ENCODE results near the gene FAM216A.
"Not testable (repeated sequence)": the region's sequence is repeated elsewhere in the genome, so short reads cannot be mapped to it uniquely, and the experiment has no call there.

FAM216A gene, protein sequence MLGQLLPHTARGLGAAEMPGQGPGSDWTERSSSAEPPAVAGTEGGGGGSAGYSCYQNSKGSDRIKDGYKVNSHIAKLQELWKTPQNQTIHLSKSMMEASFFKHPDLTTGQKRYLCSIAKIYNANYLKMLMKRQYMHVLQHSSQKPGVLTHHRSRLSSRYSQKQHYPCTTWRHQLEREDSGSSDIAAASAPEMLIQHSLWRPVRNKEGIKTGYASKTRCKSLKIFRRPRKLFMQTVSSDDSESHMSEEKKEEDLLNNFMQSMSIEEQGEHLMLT

DNA sequence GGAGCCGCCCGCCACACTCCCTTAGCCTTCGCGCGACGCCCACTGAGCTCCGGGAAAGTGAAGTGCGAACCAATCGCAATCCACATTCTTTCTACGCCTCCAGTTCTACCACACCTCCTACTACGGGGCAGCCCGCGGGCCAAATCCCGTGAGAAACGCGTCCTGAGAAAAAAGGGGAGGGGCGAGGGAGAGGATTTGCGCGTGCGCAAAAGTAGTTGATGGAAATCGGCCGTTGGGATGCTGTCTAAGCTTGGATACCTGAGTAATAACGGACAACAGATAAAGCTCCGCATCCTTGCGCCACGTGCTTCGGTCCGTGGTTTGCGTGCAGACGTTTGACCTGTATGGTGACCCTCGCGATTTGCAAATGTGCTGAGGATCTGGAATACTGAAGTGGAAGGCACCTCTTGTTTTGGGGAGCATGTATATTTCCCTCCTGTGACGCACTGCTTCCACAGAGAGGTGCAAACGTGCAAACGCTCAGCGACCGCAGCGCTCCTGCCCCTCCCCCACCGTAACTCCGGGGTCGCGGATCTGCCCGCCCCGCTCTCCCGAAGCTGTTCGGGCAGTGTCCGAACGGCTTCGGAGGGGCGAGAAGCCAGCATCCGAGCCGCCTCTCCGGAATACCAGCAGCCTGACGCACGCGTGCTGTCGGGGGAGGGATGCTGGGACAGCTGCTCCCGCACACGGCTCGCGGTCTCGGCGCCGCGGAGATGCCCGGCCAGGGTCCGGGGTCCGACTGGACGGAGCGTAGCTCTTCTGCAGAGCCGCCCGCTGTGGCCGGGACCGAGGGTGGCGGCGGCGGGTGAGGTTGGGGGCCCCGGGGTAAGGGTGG lies at the start of gene FAM216A, which contains the start of gene GPN3:
FAM216A (plus strand) TSS at position 632 of the 835 bp plus-strand sequence; CDS start at position 663, 31 bp downstream.
GPN3 (minus strand) TSS at position 44 of the 835 bp plus-strand sequence. CDS start 54 bp downstream, outside the sequence.
- peak; percentile 89 for DNase-seq (ENCODE audit: low read depth)

DNA sequence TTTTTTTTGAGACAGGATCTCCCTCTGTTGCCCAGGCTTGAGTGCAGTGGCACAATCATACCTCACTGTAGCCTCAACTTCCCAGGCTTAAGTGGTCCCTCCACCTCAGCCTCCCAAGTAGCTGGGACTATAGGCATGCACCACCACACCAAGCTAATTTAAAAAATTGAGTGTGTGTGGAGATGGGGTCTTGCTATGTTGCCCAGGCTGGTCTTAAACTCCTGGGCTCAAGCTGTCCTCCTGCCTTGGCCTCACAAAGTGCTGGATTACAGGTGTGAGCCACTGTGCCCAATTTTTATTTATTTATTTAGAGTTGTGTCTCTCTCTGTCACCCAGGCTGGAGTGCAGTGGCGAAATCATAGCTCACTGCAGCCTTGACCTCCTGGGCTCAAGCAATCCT lies 48.0 kb upstream of the FAM216A start:
- not testable (repeated sequence) for DNase-seq (ENCODE audit: low read depth)

DNA sequence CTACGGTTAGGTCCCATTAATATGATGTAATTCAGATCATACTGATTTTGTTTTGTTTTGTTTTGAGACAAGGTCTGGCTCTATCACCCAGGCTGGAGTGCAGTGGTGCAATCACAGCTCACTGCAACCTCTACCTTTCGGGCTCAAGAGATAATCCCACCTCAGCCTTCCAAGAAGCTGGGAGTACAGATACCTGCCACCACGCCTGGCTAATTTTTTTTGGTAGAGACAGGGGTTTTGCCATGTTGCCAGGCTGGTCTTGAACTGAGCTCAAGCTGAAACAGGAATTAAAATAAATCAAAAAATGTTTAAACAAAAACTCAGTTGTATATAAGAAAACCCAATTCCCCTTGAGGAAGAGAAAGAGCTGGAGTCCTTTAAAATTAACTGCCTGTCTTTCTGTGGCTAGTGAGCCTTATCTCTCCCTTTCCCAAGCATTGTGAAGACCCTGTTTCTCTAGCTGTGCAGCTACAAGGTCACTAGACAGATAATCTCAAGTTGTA lies 47.4 kb upstream of the FAM216A start:
- DNase-seq (ENCODE audit: low read depth): no peak

DNA sequence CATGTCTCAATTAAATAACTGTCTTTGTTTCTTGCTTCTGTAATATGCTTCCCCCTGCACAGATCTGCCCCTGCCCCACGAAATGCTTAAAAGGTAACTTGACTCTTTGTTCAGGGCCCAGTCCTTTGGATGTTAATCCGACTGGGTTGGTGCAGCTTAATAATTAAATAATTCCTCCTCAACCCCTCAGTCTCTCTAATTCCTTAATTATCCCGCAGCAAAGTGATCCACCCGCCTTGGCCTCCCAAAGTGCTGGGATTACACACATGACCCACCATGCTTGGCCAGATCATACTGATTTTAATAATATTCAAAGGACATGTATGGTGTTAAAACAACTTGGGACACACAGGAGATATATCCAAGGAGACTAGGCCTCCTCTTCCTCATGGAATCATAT lies 46.9 kb upstream of the FAM216A start:
- DNase-seq (ENCODE audit: low read depth): no peak

DNA sequence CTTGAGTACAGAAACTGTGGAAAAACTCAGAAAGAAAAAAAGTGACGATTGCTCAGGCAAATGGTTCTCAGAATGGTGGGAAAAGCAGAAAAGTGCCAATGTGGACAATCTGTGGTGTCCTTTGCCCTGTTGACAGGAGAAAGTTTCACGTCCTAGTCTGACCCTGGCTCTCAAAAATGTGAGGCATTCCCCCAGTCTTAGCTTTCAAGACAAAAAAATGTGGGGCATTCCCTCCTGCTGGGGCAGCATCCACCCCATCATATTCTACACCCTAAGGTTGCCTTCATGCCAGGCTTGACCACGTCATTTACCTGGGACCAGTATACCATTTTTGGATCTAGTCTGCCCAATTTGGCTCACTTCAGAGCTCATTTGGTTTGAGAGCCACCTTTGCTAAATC lies 44.4 kb upstream of the FAM216A start:
- no peak for DNase-seq (ENCODE audit: low read depth)

DNA sequence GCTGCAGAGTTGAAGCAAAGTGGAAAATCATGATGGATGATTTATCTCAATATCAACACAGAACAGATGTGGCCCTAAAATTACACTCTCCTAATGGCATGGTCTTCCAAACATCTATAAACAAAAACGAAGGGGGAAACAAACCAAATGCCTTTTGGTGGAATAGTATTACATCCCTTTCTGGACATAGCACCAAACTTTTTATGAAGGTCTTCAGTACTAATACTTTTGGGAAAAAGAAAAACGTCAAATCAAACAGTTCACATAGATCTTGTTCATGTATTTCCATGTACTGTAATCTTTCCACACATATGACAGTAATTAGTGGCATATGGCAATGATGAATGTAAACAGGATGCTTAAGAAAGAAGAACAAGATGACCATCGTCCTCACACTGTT lies 42.2 kb upstream of the FAM216A start:
- DNase-seq (ENCODE audit: low read depth): no peak

DNA sequence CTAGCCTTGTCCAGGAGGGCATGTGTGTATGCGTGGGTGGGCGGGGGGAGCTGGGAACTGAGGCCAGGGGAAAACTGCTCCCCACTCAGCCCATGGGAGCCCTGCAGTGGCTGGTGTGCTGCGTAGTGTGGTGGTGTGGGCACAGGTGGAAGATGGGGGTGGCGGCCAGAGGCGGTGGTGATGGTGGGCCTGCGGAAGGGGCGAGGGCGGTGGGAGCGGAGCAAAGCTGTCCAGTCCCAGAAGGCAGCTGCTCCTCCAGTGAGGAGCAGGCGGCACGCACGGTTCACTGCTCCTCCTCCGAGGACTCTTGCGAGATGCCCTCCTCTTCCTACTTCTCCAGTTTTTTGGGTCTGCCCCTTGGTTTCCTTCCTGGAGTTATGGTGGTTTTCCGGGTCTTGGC lies 39.0 kb upstream of the FAM216A start:
- DNase-seq (ENCODE audit: low read depth): not testable (repeated sequence)

DNA sequence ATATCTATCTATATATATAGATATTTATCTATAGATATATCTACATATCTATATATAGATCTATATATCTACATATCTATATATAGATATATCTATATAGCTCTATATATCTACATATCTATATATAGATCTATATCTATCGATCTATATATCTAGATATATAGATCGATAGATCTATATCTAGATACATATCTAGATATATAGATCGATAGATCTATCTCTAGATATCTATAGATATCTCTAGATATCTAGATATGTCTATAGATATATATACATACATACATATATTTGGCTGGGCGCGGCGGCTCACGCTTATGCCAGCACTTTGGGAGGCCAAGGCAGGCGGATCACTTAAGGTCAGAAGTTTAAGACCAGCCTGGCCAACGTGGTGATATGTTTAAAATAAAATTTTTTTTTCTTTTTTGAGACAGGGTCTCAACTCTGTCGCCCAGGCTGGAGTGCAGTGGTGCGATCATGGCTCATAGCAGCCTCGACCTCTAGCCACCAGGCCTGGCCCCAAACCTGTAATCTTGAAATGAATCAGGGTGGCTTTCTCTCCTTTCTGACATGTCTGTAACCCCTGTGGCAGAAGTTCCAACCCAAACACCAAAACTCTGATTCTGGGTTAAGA lies 36.6 kb upstream of the FAM216A start:
- peak; percentile 8 for DNase-seq (ENCODE audit: low read depth)

DNA sequence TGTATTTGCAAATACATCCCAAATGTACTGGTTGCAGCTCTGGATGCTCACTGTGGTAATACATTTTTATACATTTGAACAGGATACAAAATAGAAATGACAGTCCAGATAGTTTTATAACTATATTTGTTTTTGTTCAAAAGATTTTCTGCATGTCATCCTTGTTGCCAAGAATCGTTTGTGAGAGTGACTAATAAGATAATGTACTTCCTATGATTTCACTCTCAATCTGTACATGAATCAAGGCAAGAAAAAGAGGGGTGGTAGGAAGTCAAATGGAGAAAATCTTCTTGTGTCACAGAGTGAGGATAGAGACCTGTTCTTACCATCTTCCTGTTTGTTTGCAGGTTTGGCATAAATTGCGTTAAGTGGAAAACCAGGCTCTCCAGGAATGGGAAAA lies 32.4 kb upstream of the FAM216A start:
- DNase-seq (ENCODE audit: low read depth): no peak

DNA sequence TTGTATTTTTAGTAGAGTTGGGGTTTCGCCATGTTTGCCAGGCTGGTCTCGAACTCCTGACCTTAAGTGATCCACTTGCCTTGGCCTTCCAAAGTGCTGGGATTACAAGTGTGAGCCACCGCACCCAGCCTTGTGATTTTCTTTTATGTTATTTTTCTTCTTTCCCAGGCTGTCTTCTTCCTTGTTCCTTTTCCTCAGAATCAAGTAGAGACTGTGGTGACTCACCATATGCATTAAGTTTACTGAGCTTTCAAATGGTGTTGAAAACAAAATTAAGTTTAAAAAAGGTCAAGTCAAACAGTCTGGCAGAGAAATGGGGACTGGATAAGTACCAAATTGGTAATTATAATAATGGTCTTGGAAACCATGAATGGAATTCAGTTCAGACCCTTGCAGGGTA lies 24.2 kb upstream of the FAM216A start:
- DNase-seq (ENCODE audit: low read depth): no peak

DNA sequence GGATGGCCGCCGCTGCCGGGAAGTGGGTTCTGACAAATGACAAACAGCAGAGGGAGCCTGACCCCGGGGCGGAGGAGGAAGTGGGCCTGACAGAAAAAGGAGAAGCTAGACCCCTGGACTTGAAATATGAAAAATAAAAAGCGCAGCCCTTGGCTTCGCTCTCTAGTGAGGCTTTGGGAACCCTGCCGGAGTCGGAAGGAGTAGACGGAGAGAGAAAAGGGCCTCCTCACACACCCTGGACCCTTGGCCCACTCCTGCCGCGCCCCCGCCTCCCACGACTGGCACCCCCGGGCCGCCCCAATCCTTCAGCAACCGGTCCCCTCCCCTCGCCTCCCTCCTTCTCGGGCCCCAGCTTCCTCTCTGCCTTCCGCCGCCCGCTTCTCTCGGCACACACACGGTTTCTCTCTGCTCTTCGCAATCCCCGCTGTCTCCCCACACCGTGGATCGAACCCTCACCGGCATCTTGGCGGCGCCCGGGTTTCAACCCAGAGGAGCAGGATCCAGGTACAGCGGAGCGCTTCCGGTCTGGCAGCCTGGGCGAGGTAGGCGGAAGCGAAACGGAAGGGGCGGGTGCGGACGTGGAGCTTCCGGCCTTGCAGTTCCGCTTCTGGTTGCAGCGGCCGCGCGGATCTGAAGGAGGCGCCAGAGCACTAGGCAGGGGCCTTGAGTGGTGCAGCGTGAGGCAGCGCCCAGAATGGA lies 18.7 kb upstream of the FAM216A start, which contains the start of gene ARPC3:
ARPC3 (minus strand) TSS at position 539 of the 699 bp plus-strand sequence; CDS start at position 462, 77 bp downstream.
- DNase-seq (ENCODE audit: low read depth): peak; percentile 93

DNA sequence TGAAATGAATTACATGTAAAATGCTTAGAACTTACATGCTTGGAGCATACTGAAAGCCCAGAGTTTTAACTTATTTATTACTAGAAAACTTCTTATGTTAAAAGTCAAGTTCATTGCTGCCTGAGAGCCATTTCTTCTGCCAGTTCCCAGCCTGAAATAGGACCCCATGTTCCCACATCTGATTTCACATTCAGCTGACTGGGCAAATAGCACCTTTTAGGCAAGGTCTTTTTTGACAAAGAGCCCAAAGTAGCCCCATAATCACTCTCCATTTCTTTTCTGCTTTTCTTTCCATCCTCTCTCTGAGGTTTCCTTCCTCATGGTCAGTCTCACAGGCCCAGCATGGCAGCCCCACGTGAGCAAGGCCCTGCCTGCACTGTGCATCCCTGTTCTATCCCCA lies 17.4 kb upstream of the FAM216A start:
- DNase-seq (ENCODE audit: low read depth): no peak

DNA sequence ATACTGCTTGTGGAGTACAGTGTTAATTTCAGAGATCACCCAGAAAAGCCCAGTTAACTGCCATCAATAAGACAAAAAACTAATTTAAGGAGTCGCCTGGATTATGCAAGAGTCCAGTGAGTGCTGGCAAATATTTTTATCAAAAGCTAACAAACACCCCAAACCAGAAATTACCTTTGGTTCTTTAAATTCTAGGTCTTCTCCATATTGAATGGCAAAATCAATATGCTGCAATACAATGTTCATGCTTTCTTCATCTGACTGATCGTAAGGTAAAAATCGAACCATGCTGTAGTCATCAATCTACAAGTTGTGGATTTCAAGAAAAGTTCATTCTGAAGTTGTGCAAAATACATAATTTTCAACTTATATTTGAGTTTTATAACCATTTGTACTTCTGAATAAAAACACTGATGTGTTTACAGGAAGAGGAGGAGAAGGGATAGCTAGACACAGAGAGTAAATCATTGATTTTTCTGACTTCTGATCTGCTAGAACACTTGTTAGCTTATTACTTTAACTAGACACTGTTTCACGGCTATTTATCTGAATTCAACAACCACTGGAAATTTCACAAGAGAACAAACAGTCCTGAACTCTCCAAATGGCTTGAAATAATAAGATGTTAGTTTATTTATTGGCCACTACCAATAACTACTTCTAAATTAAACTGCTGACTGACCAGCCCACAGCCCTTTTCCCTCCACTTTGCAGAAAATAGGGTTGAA lies 14.9 kb upstream of the FAM216A start:
- no peak for DNase-seq (ENCODE audit: low read depth)

DNA sequence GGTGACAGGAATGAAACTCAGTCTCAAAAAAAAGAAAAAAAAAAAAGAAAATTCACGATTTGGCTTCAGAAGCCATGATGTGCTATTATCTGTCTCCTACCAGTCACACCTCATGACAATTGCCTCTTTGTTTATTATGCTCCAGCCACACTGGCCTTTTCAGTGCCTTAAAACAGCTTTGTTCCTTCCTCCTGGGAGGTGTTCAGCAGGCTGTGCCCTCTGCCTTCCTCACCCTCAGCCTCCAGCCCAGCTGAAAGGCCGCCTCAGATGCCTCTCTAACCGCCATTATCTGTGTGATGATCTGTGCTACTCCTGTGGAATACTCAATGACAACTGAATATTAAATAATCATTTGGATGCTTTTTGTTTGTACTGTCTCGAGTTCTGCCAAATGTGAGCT lies 9.9 kb upstream of the FAM216A start:
- DNase-seq (ENCODE audit: low read depth): no peak

DNA sequence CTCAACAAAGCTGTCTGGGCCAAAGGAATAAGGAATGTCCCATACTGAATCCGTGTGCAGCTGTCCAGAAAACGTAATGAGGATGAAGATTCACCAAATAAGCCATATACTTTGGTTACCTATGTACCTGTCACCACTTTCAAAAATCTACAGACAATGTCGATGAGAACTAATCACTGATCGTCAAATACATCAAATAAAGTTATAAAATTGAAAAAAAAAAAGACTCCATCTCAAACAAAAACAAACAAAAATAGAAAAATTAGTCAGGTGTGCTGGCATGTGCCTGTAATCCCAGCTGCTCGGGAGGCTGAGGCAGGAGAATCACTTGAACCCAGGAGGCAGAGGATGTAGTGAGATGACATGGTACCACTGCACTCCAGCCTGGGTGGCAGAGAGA lies 7.5 kb upstream of the FAM216A start:
- DNase-seq (ENCODE audit: low read depth): not testable (repeated sequence)

DNA sequence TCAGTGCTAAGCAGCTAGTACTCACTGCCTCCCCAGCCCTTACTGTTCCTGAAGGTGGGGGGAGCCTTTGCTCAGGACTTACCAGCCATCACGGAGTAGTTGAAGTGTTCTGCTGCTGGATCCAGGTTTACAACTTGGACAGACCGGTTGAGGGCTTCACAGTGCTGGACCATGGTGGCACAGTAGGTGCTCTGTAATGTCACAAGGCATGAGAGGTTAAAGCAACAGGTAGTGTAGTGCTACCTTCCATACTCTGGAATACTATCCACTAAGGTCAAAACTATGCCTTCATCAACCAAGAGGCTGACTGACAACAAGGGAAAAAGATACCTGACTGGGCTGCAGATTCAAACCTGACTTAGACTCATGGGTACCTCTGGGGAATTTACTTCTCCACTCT lies 3.6 kb upstream of the FAM216A start:
- no peak for DNase-seq (ENCODE audit: low read depth)

DNA sequence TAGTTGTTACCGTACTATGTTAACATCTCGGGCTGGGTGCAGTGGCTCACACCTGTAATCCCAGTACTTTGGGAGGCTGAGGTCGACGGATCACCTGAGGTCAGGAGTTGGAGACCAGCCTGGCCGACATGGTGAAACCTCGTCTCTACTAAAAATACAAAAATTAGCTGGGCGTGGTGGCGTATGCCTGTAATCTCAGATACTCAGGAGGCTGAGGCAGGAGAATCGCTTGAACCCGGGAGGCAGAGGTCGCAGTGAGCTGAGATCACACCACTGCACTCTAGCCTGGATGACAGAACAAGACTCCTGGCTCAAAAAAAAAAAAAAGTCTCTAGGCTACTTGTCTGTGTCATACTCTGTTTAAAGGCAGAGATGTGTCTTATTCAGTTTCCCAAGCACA lies 2.9 kb upstream of the FAM216A start:
- DNase-seq (ENCODE audit: low read depth): not testable (repeated sequence)

DNA sequence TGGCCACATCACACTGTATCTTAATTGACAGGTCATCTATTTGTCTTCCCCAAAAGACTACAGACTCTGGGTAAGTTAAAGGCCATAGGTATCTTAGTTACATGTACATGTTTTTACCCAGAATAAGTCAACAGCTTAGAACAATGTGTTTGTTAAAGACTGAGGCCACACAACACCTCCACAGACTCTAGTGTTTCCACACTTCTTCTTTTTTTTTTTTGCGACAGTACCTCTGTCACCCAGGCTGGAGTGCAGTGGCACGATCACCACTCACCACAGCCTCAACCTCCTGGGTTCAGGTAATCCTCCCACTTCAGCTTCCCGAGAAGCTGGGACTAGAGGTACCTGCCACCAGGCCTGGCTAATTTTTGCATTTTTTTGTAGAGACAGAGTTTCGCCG lies 1.9 kb upstream of the FAM216A start:
- no peak for DNase-seq (ENCODE audit: low read depth)

DNA sequence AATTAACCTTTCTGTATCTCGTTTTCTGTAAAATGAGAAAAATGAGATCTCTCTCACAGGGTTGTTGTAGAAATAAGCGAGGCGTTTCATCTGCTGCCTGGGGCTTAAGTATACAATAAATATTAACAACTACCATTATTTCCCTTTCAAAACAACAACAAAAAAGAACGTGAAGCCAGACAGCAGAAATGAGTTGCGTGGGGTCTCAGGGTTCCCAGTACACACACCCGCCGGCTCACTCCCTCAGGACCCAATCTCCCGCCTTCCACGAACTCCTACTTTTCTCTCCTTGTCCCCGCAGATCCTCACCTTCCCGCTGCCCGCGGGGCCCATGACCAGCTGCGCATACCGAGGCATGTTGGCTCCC lies 815 bp upstream of the FAM216A start:
- DNase-seq (ENCODE audit: low read depth): no peak

DNA sequence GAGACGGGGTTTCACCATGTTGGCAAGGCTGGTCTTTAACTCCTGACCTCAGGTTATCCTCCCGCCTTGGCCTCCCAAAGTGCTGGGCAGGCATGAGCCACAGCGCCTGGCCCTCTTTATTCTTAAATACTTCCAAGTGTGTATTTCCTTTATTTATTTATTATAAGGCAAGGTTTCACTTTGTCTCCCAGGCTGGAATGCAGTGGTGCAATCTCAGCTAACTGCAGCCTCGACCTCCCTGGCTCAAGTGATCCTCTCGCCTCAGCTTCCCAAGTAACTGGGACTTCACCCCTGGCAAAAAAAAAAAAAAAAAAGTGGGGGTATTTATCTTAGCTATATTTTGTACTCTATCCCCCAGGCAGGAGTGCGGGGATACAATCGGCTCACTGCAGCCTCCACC lies 6.8 kb downstream of the FAM216A start:
- DNase-seq (ENCODE audit: low read depth): no peak

DNA sequence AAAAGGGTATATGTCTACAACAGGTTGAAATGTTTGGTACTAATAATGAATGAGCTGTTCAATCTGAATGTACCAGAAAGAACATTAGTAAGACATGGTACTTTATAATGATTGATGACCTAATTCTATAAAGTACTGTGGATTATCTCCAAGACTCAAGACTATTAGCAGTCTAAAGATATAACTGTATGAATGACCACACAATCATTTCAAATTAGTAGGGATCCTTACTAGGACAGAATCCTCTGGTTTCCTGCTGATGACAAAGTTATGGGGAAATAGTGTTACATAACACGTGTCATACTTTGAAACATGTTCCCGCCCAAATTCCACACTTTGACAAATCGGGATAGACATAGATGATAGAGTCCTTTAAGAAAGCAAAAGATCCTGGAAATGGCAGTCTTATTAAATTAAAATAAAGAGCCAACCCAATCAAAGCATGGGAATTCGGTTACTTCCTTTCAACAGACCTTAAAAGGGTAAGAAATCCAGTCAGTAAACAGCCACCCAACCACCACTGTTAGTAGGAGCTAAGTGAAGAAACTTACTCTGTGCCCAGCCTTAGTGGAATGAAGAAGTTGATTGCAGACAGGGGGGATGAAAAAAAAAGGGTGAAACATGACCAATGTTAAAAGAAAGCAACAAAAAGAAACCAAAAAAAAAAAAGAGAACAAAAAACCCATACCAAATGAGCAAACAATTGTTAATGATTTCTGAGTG lies 30.5 kb downstream of the FAM216A start:
- DNase-seq (ENCODE audit: low read depth): no peak
